ENCODE results near the gene ZC3H12D. TPM values are rescaled to one million over a fixed set of nuclear protein-coding genes. Genes with fewer than 3 reads are reported as not detected.

Gene ZC3H12D
- total and polyA plus RNA-seq, 9 of the 15 experiments (the other 6 are each of a cell fraction or from before 2014, with no cell fraction given): 0.04 to 0.27 (median 0.05) TPM; not detected in 3

DNA sequence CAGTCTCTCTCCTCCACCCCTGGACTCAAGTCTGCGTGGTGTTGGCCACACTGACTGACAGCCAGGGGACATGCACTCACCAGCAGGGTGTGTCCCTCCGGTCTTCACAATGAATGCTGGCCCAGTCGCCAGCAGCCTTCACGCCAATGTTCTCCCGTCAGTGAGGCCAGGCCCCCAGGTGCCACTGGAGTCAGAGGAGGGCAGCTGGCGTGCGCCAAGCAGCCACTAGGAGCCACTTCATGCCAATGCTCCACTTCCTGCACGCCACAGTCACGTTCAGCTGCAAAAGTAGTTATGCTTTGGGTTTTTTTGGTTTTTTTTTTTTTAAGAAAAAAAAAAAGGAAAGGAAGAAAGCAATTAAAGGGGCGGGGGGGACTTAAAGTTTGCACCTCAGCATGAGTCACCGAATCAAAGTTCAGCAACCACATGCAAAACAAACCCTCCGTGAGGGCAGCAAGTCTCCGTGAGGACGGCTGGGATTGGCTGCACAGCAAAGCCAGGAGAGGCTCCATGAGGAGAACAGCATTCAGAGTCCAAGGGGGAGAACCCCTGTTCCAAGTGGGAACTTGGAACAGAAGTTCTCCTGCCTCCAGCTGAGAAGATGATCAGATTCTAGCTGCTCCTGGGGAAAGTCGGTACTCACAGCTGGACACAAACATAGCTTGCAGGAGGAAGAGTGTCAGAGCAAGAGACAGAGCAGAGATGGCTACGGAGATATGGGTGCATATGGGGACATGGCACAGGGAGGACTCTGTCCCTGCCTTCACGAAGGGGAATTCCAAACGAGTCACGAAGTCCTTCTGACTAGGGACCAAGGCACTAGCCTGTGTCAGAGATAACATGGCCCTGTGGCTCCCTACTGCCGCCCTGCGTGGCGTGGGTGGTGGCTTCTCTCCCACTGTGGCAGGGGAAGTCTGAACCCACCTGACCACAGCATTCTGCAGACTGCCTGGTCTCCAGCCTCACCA is at the start of gene ZC3H12D (continued):
- TF ChIP-seq, protein P1, sequence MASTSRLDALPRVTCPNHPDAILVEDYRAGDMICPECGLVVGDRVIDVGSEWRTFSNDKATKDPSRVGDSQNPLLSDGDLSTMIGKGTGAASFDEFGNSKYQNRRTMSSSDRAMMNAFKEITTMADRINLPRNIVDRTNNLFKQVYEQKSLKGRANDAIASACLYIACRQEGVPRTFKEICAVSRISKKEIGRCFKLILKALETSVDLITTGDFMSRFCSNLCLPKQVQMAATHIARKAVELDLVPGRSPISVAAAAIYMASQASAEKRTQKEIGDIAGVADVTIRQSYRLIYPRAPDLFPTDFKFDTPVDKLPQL (IDR thresholded peaks at IDR 0.05; ENCODE audit: extremely low read depth, insufficient read length): no peak
- TF ChIP-seq MTA3 (IDR thresholded peaks at IDR 0.05; ENCODE audit: borderline replicate concordance) (no peak), PHB2 (IDR thresholded peaks at IDR 0.05; ENCODE audit: low read depth) (no peak), SMARCB1 (IDR thresholded peaks at IDR 0.05; ENCODE audit: insufficient read length, low read depth) (no peak), ZNF133 (CRISPR knock-in tag; IDR thresholded peaks at IDR 0.05) (no peak), ZNF197 (CRISPR knock-in tag; IDR thresholded peaks at IDR 0.05; ENCODE audit: low read depth) (no peak), ZNF263 (CRISPR knock-in tag; IDR thresholded peaks at IDR 0.05; ENCODE audit: borderline replicate concordance) (0 out of 2 replicates have a peak, but pooled peaks have one; percentile 9), FOSL1 (tag; conservative IDR thresholded peaks at IDR 0.05) (peak; percentile 39; the same call in 1 of the 2 replicates), HLTF (IDR thresholded peaks at IDR 0.05) (no peak)
- TF ChIP-seq, protein P2, sequence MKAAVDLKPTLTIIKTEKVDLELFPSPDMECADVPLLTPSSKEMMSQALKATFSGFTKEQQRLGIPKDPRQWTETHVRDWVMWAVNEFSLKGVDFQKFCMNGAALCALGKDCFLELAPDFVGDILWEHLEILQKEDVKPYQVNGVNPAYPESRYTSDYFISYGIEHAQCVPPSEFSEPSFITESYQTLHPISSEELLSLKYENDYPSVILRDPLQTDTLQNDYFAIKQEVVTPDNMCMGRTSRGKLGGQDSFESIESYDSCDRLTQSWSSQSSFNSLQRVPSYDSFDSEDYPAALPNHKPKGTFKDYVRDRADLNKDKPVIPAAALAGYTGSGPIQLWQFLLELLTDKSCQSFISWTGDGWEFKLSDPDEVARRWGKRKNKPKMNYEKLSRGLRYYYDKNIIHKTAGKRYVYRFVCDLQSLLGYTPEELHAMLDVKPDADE (conservative IDR thresholded peaks at IDR 0.05; ENCODE audit: control insufficient read depth, low read depth, low read length): no peak
- TF ChIP-seq, protein P3, sequence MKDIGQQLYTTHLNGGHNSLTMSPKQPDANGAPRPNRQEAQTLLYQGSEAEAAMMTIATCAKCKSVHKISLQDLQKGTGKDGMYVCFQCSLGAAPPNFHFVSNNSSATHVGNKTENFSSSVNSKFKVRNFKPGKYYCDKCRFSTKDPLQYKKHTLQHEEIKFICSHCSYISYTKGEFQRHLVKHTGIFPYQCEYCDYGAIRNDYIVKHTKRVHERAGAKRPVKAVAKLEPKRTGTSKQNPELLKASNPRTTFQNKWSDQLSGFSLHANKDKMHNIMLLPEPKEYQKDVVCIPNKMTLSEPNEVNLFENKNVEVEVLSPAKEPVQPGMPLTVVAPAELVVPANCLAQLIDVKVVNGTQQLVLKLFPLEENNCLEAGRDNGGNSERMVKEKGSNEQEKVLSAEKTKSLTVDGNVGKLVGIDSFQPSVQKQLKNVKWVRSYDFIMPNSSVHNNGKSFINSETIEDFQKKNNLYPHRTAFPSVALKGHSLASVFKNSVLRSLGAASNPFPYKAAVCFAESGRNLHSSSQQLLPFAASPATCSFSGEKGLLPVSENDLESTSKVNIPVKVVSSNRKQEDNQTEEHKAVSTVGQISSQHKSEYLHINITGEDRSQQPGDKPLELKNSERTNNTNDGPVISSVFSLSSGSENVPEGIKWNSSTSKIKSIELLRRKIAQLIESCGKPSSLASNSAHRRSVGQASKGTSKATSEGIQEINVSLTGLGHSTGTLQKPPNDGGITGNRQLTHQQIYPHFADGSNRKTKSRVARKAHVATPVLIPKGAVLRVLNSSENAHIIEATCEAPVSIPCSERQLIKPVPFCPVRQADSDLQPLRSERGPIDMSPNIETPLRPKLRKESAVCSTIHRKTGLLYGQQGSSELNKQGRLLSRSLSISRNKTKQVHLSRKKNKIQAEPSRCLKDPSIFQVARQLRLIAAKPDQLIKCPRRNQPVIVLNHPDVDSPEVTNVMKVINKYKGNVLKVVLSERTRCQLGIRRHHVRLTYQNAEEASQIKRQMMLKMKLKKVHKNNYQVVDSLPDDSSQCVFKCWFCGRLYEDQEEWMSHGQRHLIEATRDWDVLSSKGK (CRISPR knock-in tag; IDR thresholded peaks at IDR 0.05): no peak
- TF ChIP-seq, protein P4, sequence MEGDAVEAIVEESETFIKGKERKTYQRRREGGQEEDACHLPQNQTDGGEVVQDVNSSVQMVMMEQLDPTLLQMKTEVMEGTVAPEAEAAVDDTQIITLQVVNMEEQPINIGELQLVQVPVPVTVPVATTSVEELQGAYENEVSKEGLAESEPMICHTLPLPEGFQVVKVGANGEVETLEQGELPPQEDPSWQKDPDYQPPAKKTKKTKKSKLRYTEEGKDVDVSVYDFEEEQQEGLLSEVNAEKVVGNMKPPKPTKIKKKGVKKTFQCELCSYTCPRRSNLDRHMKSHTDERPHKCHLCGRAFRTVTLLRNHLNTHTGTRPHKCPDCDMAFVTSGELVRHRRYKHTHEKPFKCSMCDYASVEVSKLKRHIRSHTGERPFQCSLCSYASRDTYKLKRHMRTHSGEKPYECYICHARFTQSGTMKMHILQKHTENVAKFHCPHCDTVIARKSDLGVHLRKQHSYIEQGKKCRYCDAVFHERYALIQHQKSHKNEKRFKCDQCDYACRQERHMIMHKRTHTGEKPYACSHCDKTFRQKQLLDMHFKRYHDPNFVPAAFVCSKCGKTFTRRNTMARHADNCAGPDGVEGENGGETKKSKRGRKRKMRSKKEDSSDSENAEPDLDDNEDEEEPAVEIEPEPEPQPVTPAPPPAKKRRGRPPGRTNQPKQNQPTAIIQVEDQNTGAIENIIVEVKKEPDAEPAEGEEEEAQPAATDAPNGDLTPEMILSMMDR (IDR thresholded peaks at IDR 0.05 in 2 of 3, conservative IDR thresholded peaks at IDR 0.05 in 1 of 3; ENCODE audit: insufficient read depth in 2 of 3, low read depth in 1 of 3, low read length in 3 of 3): peak in 1 of 3 experiments; percentile 9; a peak in 1 of 6 replicates
- TF ChIP-seq, protein P5, sequence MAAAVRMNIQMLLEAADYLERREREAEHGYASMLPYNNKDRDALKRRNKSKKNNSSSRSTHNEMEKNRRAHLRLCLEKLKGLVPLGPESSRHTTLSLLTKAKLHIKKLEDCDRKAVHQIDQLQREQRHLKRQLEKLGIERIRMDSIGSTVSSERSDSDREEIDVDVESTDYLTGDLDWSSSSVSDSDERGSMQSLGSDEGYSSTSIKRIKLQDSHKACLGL (CRISPR knock-in tag; IDR thresholded peaks at IDR 0.05; ENCODE audit: borderline replicate concordance, poor library complexity, severe bottlenecking): no peak
- TF ChIP-seq, protein P6, sequence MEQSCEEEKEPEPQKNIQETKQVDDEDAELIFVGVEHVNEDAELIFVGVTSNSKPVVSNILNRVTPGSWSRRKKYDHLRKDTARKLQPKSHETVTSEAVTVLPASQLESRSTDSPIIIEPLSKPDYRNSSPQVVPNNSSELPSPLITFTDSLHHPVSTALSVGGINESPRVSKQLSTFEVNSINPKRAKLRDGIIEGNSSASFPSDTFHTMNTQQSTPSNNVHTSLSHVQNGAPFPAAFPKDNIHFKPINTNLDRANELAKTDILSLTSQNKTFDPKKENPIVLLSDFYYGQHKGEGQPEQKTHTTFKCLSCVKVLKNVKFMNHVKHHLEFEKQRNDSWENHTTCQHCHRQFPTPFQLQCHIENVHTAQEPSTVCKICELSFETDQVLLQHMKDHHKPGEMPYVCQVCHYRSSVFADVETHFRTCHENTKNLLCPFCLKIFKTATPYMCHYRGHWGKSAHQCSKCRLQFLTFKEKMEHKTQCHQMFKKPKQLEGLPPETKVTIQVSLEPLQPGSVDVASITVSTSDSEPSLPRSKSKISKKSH (CRISPR knock-in tag; IDR thresholded peaks at IDR 0.05): no peak

Measured in K562 (cell line).